HEK293 (cell line): Measurements from ENCODE around the gene CTSA.

Experiments used
- CTCF ChIA-PET: fragments of 350-600 bp; formaldehyde crosslinking; extraction: SDS; loops from one replicate; lab custom pipeline; 2021; ENCODE audit warnings: antibody characterized with exemption; lab: Yijun Ruan, JAX
- POLR2A ChIA-PET: fragments of 300-600 bp; formaldehyde crosslinking; extraction: SDS; loops from one replicate; lab custom pipeline; 2020; ENCODE audit warnings: antibody characterized with exemption, inconsistent platforms; lab: Yijun Ruan, JAX
- H3K27ac ChIP-seq: fragments of 200-500 bp; sonication (Bioruptor generic); 2 replicates; pipeline ENCODE4 v1.5.1; 2014; ENCODE audit warnings: low read depth, low read length, control low read depth, inconsistent platforms; ENCODE audit errors: extremely low read depth
- H3K36me3 ChIP-seq, 2 experiments: fragments of 200-500 bp in 1 of 2; sonication (Bioruptor generic) in 1 of 2; 1 replicate in 1 of 2; 2 replicates in 1 of 2; pipeline ENCODE4 v1.5.1; 2014 to 2017; ENCODE audit warnings: inconsistent platforms in 2 of 2, low read length in 2 of 2; ENCODE audit not compliant: control insufficient read depth in 2 of 2, insufficient read depth in 1 of 2
- H3K4me1 ChIP-seq: fragments of 200-500 bp; sonication (Bioruptor generic); 2 replicates; pipeline ENCODE4 v1.5.1; 2014; ENCODE audit warnings: mild to moderate bottlenecking, low read length, inconsistent platforms; ENCODE audit not compliant: control insufficient read depth, insufficient read depth
- H3K4me3 ChIP-seq: 2 replicates; pipeline ENCODE4 v1.5.1; 2011; ENCODE audit warnings: low read depth, mild to moderate bottlenecking, control low read depth, low read length, moderate library complexity
- H3K9me3 ChIP-seq: fragments of 200-500 bp; sonication (Bioruptor generic); 2 replicates; pipeline ENCODE4 v1.5.1; 2014; ENCODE audit warnings: low read depth, low read length, inconsistent platforms; ENCODE audit not compliant: control insufficient read depth, insufficient read depth
- ELK4 ChIP-seq: IDR thresholded peaks from 2 replicates; pipeline ENCODE4 v1.6.1; 2011; ENCODE audit warnings: mild to moderate bottlenecking, low read depth, low read length, borderline replicate concordance
- HOXA7 ChIP-seq: sonication (generic); formaldehyde crosslinking; IDR thresholded peaks from 2 replicates; pipeline ENCODE4 v1.8.1; 2022; ENCODE audit warnings: missing genetic modification reagents, borderline replicate concordance
- HOXD13 ChIP-seq: sonication (generic); formaldehyde crosslinking; IDR thresholded peaks from 2 replicates; pipeline ENCODE4 v1.8.0; 2022; ENCODE audit warnings: missing genetic modification reagents, borderline replicate concordance
- ZBTB49 ChIP-seq: fragments of 450-650 bp; formaldehyde crosslinking; IDR thresholded peaks from 2 replicates; pipeline ENCODE4 v1.5.1; 2016; ENCODE audit warnings: missing biosample characterization, missing genetic modification characterization, low read depth
- ZFHX2 ChIP-seq: fragments of 450-650 bp; formaldehyde crosslinking; conservative IDR thresholded peaks from 2 replicates; pipeline ENCODE4 v1.5.1; 2016; ENCODE audit warnings: missing biosample characterization, missing genetic modification characterization
- ZNF10 ChIP-seq: fragments of 450-650 bp; formaldehyde crosslinking; IDR thresholded peaks from 2 replicates; pipeline ENCODE4 v1.5.1; 2017; ENCODE audit warnings: missing biosample characterization, missing genetic modification characterization
- ZNF132 ChIP-seq: fragments of 450-650 bp; formaldehyde crosslinking; IDR thresholded peaks from 2 replicates; pipeline ENCODE4 v1.5.1; 2017; ENCODE audit warnings: missing biosample characterization, missing genetic modification characterization, borderline replicate concordance
- ZNF175 ChIP-seq: fragments of 450-650 bp; formaldehyde crosslinking; IDR thresholded peaks from 2 replicates; pipeline ENCODE4 v1.5.1; 2016; ENCODE audit warnings: missing biosample characterization, missing genetic modification characterization
- ZNF24 ChIP-seq: fragments of 450-650 bp; formaldehyde crosslinking; IDR thresholded peaks from 2 replicates; pipeline ENCODE4 v1.5.1; 2016; ENCODE audit warnings: missing biosample characterization, missing genetic modification characterization
- ZNF248 ChIP-seq: fragments of 450-650 bp; formaldehyde crosslinking; IDR thresholded peaks from 2 replicates; pipeline ENCODE4 v1.5.1; 2017; ENCODE audit warnings: missing biosample characterization, missing genetic modification characterization
- ZNF423 ChIP-seq: fragments of 450-650 bp; formaldehyde crosslinking; IDR thresholded peaks from 2 replicates; pipeline ENCODE4 v1.5.1; 2016; ENCODE audit warnings: missing biosample characterization, missing genetic modification characterization
- ZNF501 ChIP-seq: fragments of 450-650 bp; formaldehyde crosslinking; IDR thresholded peaks from 2 replicates; pipeline ENCODE4 v1.5.1; 2016; ENCODE audit warnings: missing biosample characterization, missing genetic modification characterization
- ZNF624 ChIP-seq: fragments of 450-650 bp; formaldehyde crosslinking; IDR thresholded peaks from 2 replicates; pipeline ENCODE4 v1.5.1; 2017; ENCODE audit warnings: missing biosample characterization, missing genetic modification characterization
- ZNF629 ChIP-seq: fragments of 450-650 bp; formaldehyde crosslinking; IDR thresholded peaks from 2 replicates; pipeline ENCODE4 v1.5.1; 2017; ENCODE audit warnings: missing biosample characterization, missing genetic modification characterization
- ZNF692 ChIP-seq: fragments of 450-650 bp; formaldehyde crosslinking; IDR thresholded peaks from 2 replicates; pipeline ENCODE4 v1.5.1; 2016; ENCODE audit warnings: missing biosample characterization, missing genetic modification characterization
- TF ChIP-seq, protein P1 (sequence below): fragments of 450-650 bp; formaldehyde crosslinking; IDR thresholded peaks from 2 replicates; pipeline ENCODE4 v1.5.1; 2016; ENCODE audit warnings: missing biosample characterization, missing genetic modification characterization
- TF ChIP-seq, protein P2 (sequence below): fragments of 450-650 bp; formaldehyde crosslinking; IDR thresholded peaks from 2 replicates; pipeline ENCODE4 v1.5.1; 2016; ENCODE audit warnings: missing biosample characterization, missing genetic modification characterization
- TF ChIP-seq, protein P3 (sequence below): fragments of 450-650 bp; formaldehyde crosslinking; IDR thresholded peaks from 2 replicates; pipeline ENCODE4 v1.5.1; 2016; ENCODE audit warnings: missing biosample characterization, missing genetic modification characterization

Gene CTSA

DNA sequence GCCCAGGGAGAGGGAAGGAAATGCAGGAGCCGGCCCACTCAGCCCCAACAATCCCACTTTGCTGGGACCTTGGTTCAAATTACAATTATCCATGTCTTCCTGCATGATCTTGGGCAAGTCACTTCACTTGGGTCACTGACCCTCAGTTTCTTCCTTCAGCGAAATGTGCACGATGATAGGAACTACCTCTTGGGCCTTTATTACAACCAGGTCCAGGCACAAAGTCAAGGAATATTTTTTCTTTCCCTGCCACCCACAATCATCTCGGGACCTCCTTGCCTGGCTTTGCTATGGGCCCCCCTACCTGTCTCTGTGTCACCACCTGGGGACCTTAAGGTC, 21.2 kb downstream of the CTSA start (continued):
- no peak for TF ChIP-seq ZNF132
- TF ChIP-seq ZBTB49 (tag by site-specific recombination), result no peak
- no peak for TF ChIP-seq ZNF501
- TF ChIP-seq HOXA7 (CRISPR knock-in tag), result no peak
- no peak for TF ChIP-seq ZNF10 (tag by site-specific recombination)
- TF ChIP-seq ZNF692 (tag by site-specific recombination), result no peak

DNA sequence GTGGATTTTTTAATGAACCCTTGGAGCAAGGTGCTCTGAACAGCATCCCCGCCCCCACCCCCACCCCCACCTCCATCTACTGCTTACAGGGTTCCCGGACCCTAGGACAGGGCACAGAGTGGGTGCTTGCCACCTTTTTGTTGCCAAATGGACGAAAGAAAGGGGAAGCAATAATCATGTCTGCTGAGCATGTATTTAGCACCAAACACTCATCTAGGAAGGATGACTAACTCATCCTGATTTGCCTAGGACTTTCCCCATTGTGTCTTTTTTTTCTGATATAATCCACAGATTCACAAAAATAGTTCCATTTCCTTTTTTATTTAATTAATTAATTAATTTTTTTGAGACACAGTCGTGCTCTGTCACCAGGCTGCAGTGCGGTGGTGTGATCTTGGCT, 22.0 kb downstream of the CTSA start:
- Histone ChIP-seq H3K4me3 (no peak overlapping the region), H3K4me1 (no peaks in the 10 kb centered on the region), H3K9me3 (no peaks in the 10 kb centered on the region), H3K27ac (no peak overlapping the region), H3K36me3 (no peaks in the 10 kb centered on the region)
- POLR2A ChIA-PET, result no interaction called here
- TF ChIP-seq, protein P1, sequence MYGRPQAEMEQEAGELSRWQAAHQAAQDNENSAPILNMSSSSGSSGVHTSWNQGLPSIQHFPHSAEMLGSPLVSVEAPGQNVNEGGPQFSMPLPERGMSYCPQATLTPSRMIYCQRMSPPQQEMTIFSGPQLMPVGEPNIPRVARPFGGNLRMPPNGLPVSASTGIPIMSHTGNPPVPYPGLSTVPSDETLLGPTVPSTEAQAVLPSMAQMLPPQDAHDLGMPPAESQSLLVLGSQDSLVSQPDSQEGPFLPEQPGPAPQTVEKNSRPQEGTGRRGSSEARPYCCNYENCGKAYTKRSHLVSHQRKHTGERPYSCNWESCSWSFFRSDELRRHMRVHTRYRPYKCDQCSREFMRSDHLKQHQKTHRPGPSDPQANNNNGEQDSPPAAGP (tag by site-specific recombination), result no peak
- TF ChIP-seq, protein P2, sequence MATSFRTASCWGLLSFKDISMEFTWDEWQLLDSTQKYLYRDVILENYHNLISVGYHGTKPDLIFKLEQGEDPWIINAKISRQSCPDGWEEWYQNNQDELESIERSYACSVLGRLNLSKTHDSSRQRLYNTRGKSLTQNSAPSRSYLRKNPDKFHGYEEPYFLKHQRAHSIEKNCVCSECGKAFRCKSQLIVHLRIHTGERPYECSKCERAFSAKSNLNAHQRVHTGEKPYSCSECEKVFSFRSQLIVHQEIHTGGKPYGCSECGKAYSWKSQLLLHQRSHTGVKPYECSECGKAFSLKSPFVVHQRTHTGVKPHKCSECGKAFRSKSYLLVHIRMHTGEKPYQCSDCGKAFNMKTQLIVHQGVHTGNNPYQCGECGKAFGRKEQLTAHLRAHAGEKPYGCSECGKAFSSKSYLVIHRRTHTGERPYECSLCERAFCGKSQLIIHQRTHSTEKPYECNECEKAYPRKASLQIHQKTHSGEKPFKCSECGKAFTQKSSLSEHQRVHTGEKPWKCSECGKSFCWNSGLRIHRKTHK (tag by site-specific recombination), result no peak
- TF ChIP-seq, protein P3, sequence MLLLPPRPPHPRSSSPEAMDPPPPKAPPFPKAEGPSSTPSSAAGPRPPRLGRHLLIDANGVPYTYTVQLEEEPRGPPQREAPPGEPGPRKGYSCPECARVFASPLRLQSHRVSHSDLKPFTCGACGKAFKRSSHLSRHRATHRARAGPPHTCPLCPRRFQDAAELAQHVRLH (tag by site-specific recombination), result no peak
- TF ChIP-seq ZNF423 (tag by site-specific recombination) (no peak), ZNF501 (no peak), ELK4 (no peak), ZNF175 (tag by site-specific recombination) (no peak), ZNF629 (tag by site-specific recombination) (no peak), ZNF624 (tag by site-specific recombination) (no peak), ZNF248 (tag by site-specific recombination) (no peak), ZFHX2 (tag by site-specific recombination) (no peak), ZNF24 (tag by site-specific recombination) (no peak), HOXD13 (CRISPR knock-in tag) (no peak)
- CTCF ChIA-PET, result no interaction called here
